GM21528 (cell line): ENCODE results near the gene PEX7.
"Not testable (repeated sequence)": the region's sequence is repeated elsewhere in the genome, so short reads cannot be mapped to it uniquely, and the experiment has no call there.

Experiments used
- ATAC-seq: cut with Tn5 transposase; IDR thresholded peaks from one replicate; pipeline ENCODE4 v1.9.1; 2021; ENCODE audit warnings: mild to moderate bottlenecking, moderate library complexity; ENCODE audit not compliant: unreplicated experiment, low FRiP score

PEX7 gene

DNA sequence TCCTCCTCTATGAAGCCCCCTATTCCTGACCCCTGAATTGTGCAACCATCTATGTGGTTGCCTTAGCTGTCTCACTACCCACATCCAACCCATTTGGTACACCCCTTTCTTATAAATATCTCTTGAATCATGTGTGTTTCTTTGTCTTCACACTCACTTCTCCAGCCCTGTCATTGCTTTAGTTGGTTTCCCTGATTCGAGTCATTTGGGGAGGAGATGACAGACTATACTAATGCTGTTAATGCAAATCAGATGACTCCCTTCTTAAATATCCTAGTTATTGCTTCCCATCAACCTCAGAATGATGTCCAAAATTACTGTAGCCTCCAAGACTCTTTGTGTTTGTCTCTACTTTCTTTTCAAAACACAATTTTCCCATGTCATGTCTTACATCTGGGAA lies 122.7 kb downstream of the PEX7 start:
- no peak for ATAC-seq

DNA sequence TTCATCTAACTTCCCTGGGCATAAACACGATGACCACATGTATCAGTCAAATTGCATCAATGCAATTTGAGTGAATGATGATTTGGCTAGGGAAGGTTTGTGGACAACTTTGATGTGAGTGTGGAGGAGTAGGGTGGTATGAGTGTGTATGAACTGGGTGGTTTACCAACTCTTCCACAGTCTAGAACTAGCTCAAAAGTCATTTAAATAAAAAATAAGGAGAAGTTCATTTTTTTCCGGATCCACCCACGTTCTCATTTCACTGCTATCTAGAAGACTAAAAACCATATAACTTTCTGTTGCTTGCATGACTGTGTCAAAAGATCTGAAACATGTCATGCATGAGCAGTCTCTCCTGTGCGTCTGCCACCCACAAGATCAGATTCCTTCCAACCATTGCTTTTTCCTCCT lies 123.3 kb downstream of the PEX7 start:
- ATAC-seq: no peak

DNA sequence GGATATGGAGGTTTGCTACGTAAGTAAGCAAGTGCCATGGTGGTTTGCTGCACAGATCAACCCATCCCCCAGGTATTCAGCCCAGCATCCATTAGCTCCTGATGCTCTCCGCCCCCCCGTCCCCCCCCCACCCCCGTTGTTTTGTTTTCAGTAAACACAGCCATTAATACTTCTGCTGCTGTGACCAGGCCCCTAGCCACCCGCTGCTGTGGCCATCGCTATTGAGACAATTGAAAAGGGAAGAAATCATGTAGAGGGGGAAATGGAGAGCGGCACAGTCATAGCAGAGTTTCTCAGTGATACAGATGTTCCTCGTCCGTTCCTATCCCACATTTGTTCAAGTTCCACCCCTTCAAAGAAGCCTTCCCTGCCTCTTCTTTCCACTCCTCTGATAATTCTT lies 124.6 kb downstream of the PEX7 start:
- ATAC-seq: no peak

DNA sequence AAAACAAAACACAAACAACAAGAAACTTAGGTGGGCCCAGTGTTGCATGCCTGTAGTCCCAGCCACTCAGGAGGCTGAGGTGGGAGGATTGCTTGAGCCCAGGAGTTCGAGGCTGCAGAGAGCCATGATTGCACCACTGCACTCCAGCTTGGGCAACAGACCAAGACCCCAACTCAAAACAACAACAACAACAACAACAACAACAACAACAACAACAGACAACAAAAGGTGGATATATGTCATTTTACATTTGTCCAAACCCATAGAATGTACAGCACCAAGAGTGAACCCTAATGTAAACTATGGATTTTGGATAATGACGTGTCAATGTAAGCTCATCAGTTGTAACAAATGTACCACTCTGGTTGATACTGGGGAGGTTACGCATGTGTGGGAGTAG lies 127.6 kb downstream of the PEX7 start:
- ATAC-seq: not testable (repeated sequence)

DNA sequence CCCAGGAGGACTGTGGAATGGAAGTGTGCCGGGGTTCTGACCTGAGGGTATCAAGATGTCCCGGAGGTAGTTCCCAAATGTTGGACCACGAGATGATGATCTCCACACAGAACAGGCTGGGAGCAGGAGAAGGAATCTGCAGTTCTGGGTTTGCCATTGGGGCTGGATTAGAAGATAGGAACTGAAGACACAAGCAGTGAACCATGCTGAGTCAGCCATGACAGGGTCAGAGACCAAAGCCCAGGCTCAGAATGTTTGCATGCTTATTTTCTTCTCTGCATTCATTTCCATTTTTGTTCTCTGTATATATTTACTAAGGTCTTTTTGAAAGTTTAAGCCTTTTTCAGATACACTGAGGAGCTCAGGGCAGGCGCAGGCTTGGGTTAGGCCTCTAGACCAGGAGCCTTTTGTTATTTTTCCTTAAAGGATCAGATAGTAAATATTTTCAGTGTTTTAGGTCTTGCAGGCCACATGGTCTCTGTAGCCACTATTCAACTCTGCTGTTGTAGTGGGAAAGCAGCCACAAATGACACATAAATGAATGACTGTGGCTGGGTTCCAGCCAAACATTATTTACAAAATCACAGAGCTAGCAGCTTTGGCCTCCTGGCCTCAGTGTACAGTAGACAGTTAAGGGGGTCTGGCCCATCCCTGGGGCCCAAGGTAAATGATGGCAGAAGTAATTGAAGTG lies 128.2 kb downstream of the PEX7 start:
- no peak for ATAC-seq

DNA sequence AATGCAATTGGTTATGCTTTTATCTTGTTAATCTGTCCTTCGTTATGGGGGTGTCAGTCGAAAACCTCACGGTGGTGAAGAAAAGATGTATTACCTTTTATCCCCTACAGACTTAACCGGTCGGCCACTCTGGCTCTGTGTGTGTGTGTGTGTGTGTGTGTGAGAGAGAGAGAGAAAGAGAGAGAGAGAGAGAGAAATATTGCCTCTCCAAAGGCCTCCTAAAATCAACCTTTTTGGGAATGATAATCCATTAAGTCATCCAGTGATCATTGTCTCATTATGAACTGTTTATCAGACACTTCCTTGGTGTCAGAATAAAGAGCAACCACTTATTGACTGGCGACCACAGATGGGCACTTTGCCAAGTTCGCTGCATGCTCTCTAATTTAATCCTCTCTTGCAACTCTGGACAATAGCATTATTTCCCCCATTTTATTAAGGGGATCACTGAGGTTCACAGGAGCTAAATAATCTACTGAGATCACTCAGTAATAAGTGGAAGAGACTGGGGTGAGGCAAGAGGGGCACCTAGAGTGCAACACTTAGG lies 130.4 kb downstream of the PEX7 start:
- no peak for ATAC-seq

DNA sequence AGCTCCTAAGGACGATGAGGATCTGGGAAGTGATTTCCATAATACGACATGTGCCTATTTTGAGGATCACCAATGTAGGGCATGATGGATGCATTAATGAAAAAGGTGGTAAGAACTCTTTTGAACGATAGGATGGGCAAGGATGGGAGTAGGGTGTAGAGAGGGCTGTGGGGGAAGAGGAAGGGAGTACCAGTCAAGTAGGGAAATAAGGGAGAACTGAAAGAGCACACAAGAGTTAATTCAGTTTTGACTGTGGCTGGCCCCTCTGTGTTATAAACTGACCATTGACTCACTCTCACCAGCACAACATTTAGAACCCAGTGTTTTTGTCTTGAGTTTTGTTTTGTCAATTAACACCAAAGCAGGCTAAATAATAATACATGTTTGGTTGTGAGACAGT lies 132.7 kb downstream of the PEX7 start:
- ATAC-seq: no peak

DNA sequence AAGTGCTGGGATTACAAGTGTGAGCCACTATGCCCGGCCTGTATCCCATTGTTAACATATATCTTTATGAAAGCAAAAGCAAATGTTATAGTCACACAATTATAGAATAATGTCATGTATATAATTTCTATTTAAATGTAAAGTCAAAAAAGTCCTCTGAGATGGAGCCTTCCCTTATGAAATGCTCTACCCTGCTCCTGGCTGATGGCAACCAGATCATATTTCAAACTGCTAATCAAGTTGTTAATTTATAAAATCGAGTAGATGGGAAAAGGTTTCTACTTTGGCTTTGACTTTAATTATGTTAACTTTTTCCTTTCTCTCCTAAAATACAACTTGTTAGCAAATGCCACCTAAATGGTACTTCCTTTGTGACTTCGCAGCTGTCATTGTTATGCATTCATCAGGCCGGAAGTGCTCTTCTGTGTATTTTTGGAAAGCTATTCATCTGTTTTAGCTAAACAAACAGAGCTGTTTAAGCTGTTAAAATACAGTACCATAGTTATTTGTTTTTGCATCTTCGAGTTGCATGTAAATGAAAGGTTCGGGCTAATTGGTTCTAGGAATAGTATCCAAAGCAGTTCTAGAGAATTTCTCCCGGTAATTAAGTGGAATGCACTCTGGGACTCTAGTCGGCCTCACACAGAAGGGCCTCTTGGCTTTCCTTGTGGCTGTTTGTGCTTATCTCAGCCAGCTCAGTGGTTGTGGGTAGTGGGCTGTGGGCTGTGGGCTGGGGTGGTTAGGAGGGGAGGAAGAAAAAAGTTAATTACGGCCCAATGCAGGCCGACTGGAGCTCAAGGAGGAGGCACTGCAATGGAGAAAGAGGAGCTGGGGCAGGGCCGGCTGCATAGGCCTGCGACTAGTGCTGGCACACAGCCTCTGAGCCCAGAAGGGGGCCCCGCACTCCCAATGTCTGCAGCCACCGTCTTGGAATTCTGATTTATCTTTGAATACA lies 134.5 kb downstream of the PEX7 start:
- no peak for ATAC-seq

DNA sequence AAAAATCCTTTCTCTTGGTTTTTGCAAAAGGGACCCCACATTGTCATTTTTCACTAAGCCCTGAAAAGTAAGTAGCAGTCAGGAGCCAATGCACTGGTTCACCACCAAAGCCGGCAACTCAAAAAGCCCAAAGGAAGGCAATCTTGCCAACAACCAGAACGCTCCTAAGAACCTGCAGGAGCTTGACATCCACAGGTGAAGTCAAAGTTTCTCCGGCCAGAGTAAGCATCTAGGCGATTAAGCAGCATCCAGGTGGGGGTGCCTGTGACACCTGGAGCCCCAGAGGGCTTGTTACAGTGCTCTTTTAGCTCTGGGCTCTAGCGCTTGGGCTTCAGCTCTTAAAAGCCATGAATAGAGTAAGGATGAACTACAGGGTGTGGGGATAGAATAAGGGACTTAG lies 135.8 kb downstream of the PEX7 start:
- ATAC-seq: no peak

DNA sequence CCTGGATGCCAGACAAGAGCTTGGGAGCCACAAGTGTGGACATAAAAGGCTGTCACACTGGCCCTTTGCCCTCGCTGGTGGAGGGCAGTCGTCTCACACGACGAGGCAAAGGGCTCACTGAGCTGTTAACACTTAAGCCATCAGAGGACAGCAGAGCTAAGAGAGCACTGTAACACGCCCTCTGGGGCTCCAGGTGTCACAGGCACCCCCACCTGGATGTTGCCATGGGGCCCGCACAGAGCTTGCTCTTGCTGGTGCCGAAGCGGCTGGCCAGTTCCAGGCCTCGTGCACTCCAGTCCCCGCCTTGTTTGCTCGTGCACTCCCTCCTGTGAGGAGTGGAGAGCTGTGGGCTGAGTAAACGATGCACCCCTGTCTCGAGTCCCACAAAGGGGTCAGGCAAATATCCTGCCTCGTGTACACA lies 137.1 kb downstream of the PEX7 start:
- no peak for ATAC-seq

DNA sequence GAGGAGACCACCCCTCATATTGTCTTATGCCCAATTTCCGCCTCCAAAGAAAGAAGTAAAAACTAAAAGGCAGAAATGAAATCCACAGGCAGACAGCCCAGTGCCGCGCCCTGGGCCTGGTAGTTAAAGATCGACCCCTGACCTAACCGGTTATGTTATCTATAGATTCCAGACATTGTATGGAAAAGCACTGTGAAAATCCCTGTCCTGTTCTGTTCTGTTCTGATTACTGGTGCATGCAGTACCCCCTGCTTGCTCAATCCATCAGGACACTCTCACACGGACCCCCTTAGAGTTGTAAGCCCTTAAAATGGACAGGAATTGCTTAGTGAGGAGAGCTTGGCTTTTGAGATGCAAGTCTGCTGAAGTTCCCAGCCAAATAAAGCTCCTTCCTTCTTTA lies 137.5 kb downstream of the PEX7 start:
- not testable (repeated sequence) for ATAC-seq

DNA sequence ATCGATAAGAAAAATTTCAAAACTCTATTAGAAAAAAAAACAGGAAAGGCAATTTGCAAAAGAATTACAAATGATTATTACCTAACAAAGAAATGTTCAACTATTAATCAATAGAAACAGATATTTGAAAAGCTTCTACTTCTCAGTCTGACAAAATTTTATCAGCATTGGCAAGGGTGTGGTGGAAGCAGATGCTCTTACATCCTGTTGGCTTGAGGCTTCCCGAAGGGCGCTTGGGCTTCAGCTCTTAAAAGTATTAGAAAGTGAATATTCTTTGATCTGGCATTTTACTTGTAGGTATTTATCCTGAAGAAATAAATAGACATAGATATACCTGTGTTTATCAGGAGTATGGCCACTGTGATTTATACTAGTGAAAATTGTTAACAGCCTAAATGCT lies 138.4 kb downstream of the PEX7 start:
- no peak for ATAC-seq

DNA sequence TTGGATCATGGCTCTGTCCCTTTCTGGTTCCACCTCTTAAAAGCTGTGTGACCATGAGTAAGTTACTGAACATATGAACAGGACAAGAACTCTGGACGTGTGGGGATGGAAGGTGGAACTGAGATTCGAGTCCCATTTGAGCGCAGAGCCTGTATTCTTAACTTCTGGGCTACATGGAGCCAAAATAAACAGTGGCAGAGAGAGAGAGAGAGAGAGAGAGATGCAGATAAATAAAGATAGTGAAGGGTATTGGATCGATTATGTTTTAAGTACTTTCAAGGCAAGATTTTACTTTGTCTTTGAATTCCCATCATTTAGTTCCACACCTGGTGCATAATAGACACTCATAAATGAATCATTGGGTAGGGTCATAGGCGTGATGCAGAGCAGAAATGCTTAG lies 139.5 kb downstream of the PEX7 start:
- ATAC-seq: no peak

DNA sequence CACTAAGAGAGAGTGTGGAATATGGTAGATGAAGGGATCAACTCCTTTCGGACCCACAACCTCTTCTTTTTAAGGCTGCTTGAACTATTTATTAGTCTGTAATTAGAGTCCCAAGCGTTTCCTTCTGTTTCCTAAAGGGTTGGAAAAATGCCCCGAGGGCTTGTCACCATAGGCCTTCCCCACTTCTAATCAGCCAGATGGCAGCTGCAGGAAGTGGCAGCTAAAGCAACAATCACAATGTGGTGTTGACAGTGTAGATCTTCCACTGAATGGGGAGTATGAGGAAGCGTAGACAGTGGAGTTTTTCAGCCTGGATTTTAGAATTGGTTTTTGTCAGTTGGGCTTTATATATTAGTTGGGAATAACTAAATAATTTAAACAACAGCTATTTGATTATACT lies 140.3 kb downstream of the PEX7 start:
- ATAC-seq: no peak

DNA sequence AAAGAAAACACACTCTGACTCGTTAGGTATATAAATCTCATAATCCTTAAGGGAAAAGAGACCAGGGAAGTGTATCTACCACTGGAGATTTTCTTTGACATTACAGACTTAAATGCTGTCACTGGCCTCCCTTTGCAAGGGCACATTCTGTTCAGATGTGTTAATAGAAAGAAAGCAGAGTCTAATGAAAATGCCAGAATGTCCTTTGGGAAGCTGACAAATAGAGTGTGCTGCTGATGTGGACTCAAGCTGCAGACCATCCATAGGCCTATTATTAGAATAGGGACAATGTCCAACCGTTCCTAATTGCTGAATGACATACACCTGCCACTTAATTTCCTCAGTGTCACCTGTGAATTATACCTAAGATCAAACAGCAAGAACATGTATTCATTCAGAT lies 140.9 kb downstream of the PEX7 start:
- ATAC-seq: no peak
